Right lobe of liver (tissue), 6 donors: ENCODE measurements around the gene EVL. TPM values are rescaled to one million over a fixed set of nuclear protein-coding genes. Genes with fewer than 3 reads are reported as not detected.

Source experiments
- ATAC-seq, 4 donors: fragments of 200-7000 bp; cut with Tn5 transposase; one replicate each; pipeline ENCODE4 v1.9.1; 2020; ENCODE audit warnings: mild to moderate bottlenecking in 4 of 4, moderate library complexity in 4 of 4
- DNase-seq, 3 donors: peaks; one replicate each; pipeline ENCODE4 v3.0.0-alpha.2; 2020
- H3K27ac ChIP-seq, 3 donors: fragments of 200-600 bp; one replicate each; pipeline ENCODE4 v1.8.0; 2022
- H3K27me3 ChIP-seq, 2 donors: fragments of 200-600 bp; one replicate each; pipeline ENCODE4 v1.8.0; 2022
- H3K36me3 ChIP-seq, 4 donors: fragments of 200-600 bp; sonication (generic) in 1 of 4; one replicate each; pipeline versions ENCODE4 v1.5.1 to v1.8.0; 2017 to 2022; ENCODE audit warnings: control low read depth in 1 of 4
- H3K4me1 ChIP-seq, 4 donors: fragments of 200-600 bp; sonication (generic) in 1 of 4; one replicate each; pipeline versions ENCODE4 v1.5.1 to v1.8.0; 2017 to 2022; ENCODE audit warnings: control low read depth in 1 of 4
- H3K4me3 ChIP-seq, 3 donors: fragments of 200-600 bp; one replicate each; pipeline ENCODE4 v1.8.0; 2022
- H3K9me3 ChIP-seq, 4 donors: fragments of 200-600 bp; sonication (generic) in 1 of 4; one replicate each; pipeline versions ENCODE4 v1.5.1 to v1.8.0; 2017 to 2022; ENCODE audit warnings: control low read depth in 1 of 4
- CTCF ChIP-seq, 4 donors: fragments of 200-600 bp in 3 of 4; fragments of 450-650 bp in 1 of 4; IDR thresholded peaks; one replicate each; pipeline versions ENCODE4 v1.5.1 to v1.8.0; 2016 to 2022; ENCODE audit warnings: antibody characterized with exemption in 4 of 4, mild to moderate bottlenecking in 2 of 4
- POLR2A ChIP-seq: fragments of 450-650 bp; IDR thresholded peaks from one replicate; pipeline ENCODE4 v1.6.1; 2017; ENCODE audit warnings: antibody characterized with exemption, mild to moderate bottlenecking
- WGBS: methylation state at CpG from one replicate; pipeline ENCODE4 v1.1.6; 2018; ENCODE audit warnings: low coverage, low lambda C conversion rate; ENCODE audit not compliant: insufficient coverage; ENCODE audit errors: missing lambda C conversion rate; 5-methylcytosine and 5-hydroxymethylcytosine counted together
- intact Hi-C, 2 donors: fragments of 100-400 bp; cut with DNase I; formaldehyde crosslinking; loops; one replicate each; pipeline versions ENCODE4 v1.11.2 to v1.14.1; 2022
- total RNA-seq, 6 experiments: library from RNA; depleted of rRNA in 2 of 6; stranded (reverse); fragments of >200 nt in 2 of 6; fragmentation: NEBNext Ultra II Directional in 3 of 6; extraction: Animal tissue kit (Norgen Biotek cat#: 25700) in 3 of 6; gene quantifications; one replicate each; pipeline versions ENCODE4 v1.1.0 to v1.2.4, GENCODE V29; 2016 to 2023
- donor health status: DM: no; HTN: yes; CAD: no.
- donor health status: DM: no; HTN: no; CAD: no.
- donor health status: DM: no; HTN: no; CAD: no.
- donor health status: DM: no; HTN: yes; CAD: no.
- donor health status: DM: no; HTN: yes; CAD: no.

The EVL gene
- total RNA-seq, 6 experiments from 2014 or later = 23.6 to 162 (median 68.4) TPM

- 100% methylated on average over 1 of the region's 2 CpGs for WGBS
Observed at GRCh38 chr14:100035700-100036099, 29.5 kb upstream of the EVL start.

GRCh38 chr14:100037353-100037752, 27.9 kb upstream of the EVL start:
- no peak for ATAC-seq
- Histone ChIP-seq H3K9me3 (no peaks in the 10 kb centered on the region), H3K27ac (no peak overlapping the region), H3K4me3 (no peak overlapping the region), H3K36me3 (no peaks in the 10 kb centered on the region), H3K4me1 (peaks cover 0 to 23% (median 7%) of the 10 kb centered on the region in 4 donors), H3K27me3 (no peaks in the 10 kb centered on the region)
- TF ChIP-seq POLR2A (no peak), CTCF (IDR thresholded peaks at IDR 0.05) (no peak)
- WGBS = 82% methylated on average over 2 of the region's 2 CpGs
- intact Hi-C loops = no loop called here
- no peak for DNase-seq

More at GRCh38 chr14:100035700-100036099, 29.5 kb upstream of the EVL start:
- intact Hi-C loops = no loop called here
- no peak for TF ChIP-seq CTCF (IDR thresholded peaks at IDR 0.05)
- no peak for TF ChIP-seq POLR2A
- Histone ChIP-seq H3K27ac (no peak overlapping the region), H3K36me3 (no peaks in the 10 kb centered on the region), H3K4me1 (peaks cover 0 to 19% (median 5%) of the 10 kb centered on the region in 4 donors), H3K4me3 (no peak overlapping the region), H3K27me3 (no peaks in the 10 kb centered on the region), H3K9me3 (no peaks in the 10 kb centered on the region)
- ATAC-seq (no peak), DNase-seq (no peak)

DNA sequence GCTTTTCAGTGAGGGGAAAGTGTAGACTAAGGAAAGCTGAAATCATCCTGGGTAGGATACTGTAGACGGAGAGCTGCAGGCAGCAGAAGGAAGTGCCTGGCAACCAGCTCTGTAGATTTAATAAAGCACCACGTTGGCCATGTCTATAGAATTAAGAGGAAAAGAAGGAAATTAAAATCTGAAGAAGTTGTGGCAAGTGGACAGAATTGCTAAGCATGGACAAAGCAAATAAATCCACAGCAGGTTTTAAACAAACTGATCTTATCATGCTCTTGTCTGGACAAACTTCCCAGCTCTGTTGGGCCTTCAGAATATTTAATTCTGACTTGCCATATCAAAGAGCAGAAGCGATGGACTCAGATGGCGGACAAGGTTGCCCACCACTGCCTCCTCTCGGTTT, 27.2 kb upstream of the EVL start:
- TF ChIP-seq CTCF (IDR thresholded peaks at IDR 0.05) = no peak
- no peak for TF ChIP-seq POLR2A
- WGBS = 73% methylated on average over 3 of the region's 5 CpGs
- Histone ChIP-seq H3K4me3 (no peak overlapping the region), H3K36me3 (no peaks in the 10 kb centered on the region), H3K27me3 (no peaks in the 10 kb centered on the region), H3K9me3 (no peaks in the 10 kb centered on the region), H3K4me1 (peaks cover 0 to 30% (median 11%) of the 10 kb centered on the region in 4 donors), H3K27ac (no peak overlapping the region)
- ATAC-seq (no peak), DNase-seq (no peak)
- intact Hi-C loops = no loop called here

DNA sequence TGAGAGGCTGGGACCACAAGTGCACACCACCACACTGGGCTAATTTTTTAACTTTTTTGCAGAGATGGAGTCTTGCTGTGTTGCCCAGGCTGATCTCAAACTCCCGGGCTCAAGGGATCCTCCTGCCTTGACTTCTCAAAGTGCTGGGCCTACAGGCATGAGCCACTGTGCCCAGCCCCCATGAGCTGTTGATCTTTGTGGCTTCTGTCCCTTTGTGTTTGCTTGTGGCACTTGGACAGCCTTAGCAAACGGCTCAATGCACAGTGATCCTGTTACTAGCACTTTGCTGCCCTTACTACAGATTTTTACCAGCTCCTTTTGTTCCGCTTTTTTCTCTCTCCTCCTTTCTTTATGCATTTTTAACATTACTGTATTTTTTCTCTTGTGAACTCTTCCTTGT, 25.3 kb upstream of the EVL start:
- no peak overlapping the region for H3K27ac ChIP-seq
- WGBS = 32% methylated on average over 2 of the region's 3 CpGs
- DNase-seq = no peak

More for the DNA sequence above, 25.3 kb upstream of the EVL start:
- TF ChIP-seq POLR2A = no peak
- no peak for TF ChIP-seq CTCF (IDR thresholded peaks at IDR 0.05)
- Histone ChIP-seq H3K36me3 (no peaks in the 10 kb centered on the region), H3K9me3 (no peaks in the 10 kb centered on the region), H3K4me3 (no peak overlapping the region), H3K27me3 (no peaks in the 10 kb centered on the region), H3K4me1 (peaks cover 0 to 31% (median 12%) of the 10 kb centered on the region in 4 donors)
- ATAC-seq = peak; percentile 45 to 78 (median 56)
- intact Hi-C loops = no loop called here
